H1 (cell line): ENCODE measurements around the gene ACOT11. TPM values are rescaled to one million over a fixed set of nuclear protein-coding genes. Genes with fewer than 3 reads are reported as not detected.

Experiments used
- CTCF ChIA-PET: fragments of 300-600 bp; sonication (Branson Sonifier 250); formaldehyde crosslinking; loops from one replicate; lab custom pipeline; 2021; ENCODE audit not compliant: partially characterized antibody; lab: Charles Lee
- POLR2A ChIA-PET: fragments of 300-600 bp; sonication (Branson Sonifier 250); formaldehyde crosslinking; loops from one replicate; lab custom pipeline; 2021; ENCODE audit warnings: inconsistent platforms; ENCODE audit not compliant: partially characterized antibody; lab: Charles Lee
- DNase-seq, 2 experiments: peaks; one replicate each; pipeline versions ENCODE4 v3.0.0 to v3.0.0-alpha.2; 2010 to 2022; ENCODE audit warnings: low spot score in 2 of 2, low read depth in 1 of 2, mixed read lengths in 1 of 2
- FAIRE-seq: peaks from 2 replicates; lab custom pipeline; 2011; peaks lifted over from hg19 to GRCh38; lab: Jason Lieb, UNC
- H2AFZ ChIP-seq: 2 replicates; pipeline ENCODE4 v1.8.1; 2012; ENCODE audit warnings: low read length, inconsistent platforms
- H2AK5ac ChIP-seq: 2 replicates; pipeline ENCODE4 v1.6.1; 2013; ENCODE audit warnings: low read depth, low read length
- H2BK120ac ChIP-seq: replicated peaks from 2 replicates; pipeline ENCODE3; 2013; ENCODE audit warnings: low read depth, low read length, inconsistent platforms
- H2BK12ac ChIP-seq: 2 replicates; pipeline ENCODE4 v1.6.1; 2013; ENCODE audit warnings: low read depth, low read length
- H2BK15ac ChIP-seq: 2 replicates; pipeline ENCODE4 v1.6.1; 2013; ENCODE audit warnings: low read length
- H2BK20ac ChIP-seq: 2 replicates; pipeline ENCODE4 v1.6.1; 2013; ENCODE audit warnings: low read length
- H2BK5ac ChIP-seq: 2 replicates; pipeline ENCODE4 v1.6.1; 2013; ENCODE audit warnings: low read depth, low read length
- H3K14ac ChIP-seq: 2 replicates; pipeline ENCODE4 v1.6.1; 2013; ENCODE audit warnings: inconsistent platforms; ENCODE audit not compliant: insufficient read length
- H3K18ac ChIP-seq: 2 replicates; pipeline ENCODE4 v1.6.1; 2013; ENCODE audit warnings: low read length; ENCODE audit errors: extremely low read depth
- H3K23ac ChIP-seq: 2 replicates; pipeline ENCODE4 v1.6.1; 2013; ENCODE audit warnings: inconsistent platforms; ENCODE audit not compliant: insufficient read length
- H3K23me2 ChIP-seq: 2 replicates; pipeline ENCODE4 v1.6.1; 2013; ENCODE audit warnings: low read depth, low read length
- H3K27ac ChIP-seq: 2 replicates; pipeline ENCODE4 v1.6.1; 2011; ENCODE audit warnings: low read depth, low read length, inconsistent platforms
- H3K27me3 ChIP-seq, 4 experiments: replicated peaks in 1 of 4; 1 replicate in 1 of 4; 2 replicates in 3 of 4; pipeline versions ENCODE4 v1.6.1 to v1.8.1; 2011 to 2013; ENCODE audit warnings: low read length in 3 of 4, mild to moderate bottlenecking in 3 of 4, inconsistent platforms in 2 of 4, mixed read lengths in 2 of 4, moderate library complexity in 1 of 4; ENCODE audit not compliant: control insufficient read depth in 3 of 4, insufficient read depth in 3 of 4; ENCODE audit errors: extremely low read depth in 1 of 4
- H3K36me3 ChIP-seq, 4 experiments: 2 replicates each; pipeline versions ENCODE4 v1.6.1 to v1.8.1; 2011 to 2013; ENCODE audit warnings: mild to moderate bottlenecking in 4 of 4, low read length in 3 of 4, moderate library complexity in 2 of 4, control low read depth in 1 of 4, inconsistent platforms in 1 of 4; ENCODE audit not compliant: insufficient read depth in 4 of 4, control insufficient read depth in 2 of 4
- H3K4ac ChIP-seq: replicated peaks from 2 replicates; pipeline ENCODE3; 2013; ENCODE audit warnings: low read length, low read depth, mixed read lengths, inconsistent platforms; ENCODE audit not compliant: insufficient read length
- H3K4me1 ChIP-seq, 4 experiments: replicated peaks in 1 of 4; 1 replicate in 1 of 4; 2 replicates in 3 of 4; pipeline versions ENCODE4 v1.6.1 to v1.8.1; 2011 to 2013; ENCODE audit warnings: low read length in 3 of 4, inconsistent platforms in 2 of 4, mixed read lengths in 1 of 4; ENCODE audit not compliant: insufficient read depth in 4 of 4, control insufficient read depth in 3 of 4
- H3K4me2 ChIP-seq, 2 experiments: 2 replicates each; pipeline versions ENCODE4 v1.6.1 to v1.8.1; 2011 to 2013; ENCODE audit warnings: low read depth in 2 of 2, low read length in 2 of 2, control low read depth in 1 of 2, inconsistent platforms in 1 of 2, mild to moderate bottlenecking in 1 of 2; ENCODE audit not compliant: insufficient read depth in 1 of 2
- H3K4me3 ChIP-seq, 4 experiments: fragments of 200-600, 300-600 bp in 1 of 4; sonication (generic), shearing (Covaris generic), sonication (Bioruptor Twin) in 1 of 4; 2 replicates each; pipeline versions ENCODE4 v1.5.1 to v1.8.1; 2011 to 2016; ENCODE audit warnings: low read length in 4 of 4, low read depth in 3 of 4, control low read depth in 2 of 4, inconsistent platforms in 2 of 4, mild to moderate bottlenecking in 2 of 4, mixed read lengths in 1 of 4, moderate library complexity in 1 of 4; ENCODE audit not compliant: insufficient read depth in 2 of 4; ENCODE audit errors: extremely low read depth in 1 of 4
- H3K56ac ChIP-seq: replicated peaks from 2 replicates; pipeline ENCODE3; 2013; ENCODE audit warnings: low read depth, mild to moderate bottlenecking, mixed read lengths, low read length, inconsistent platforms; ENCODE audit not compliant: insufficient read length
- H3K79me1 ChIP-seq: 2 replicates; pipeline ENCODE4 v1.6.1; 2013; ENCODE audit warnings: low read depth, low read length, control low read depth
- H3K79me2 ChIP-seq, 2 experiments: 2 replicates each; pipeline versions ENCODE4 v1.6.1 to v1.8.1; 2012 to 2013; ENCODE audit warnings: low read length in 2 of 2, mild to moderate bottlenecking in 2 of 2, inconsistent platforms in 1 of 2; ENCODE audit not compliant: insufficient read depth in 2 of 2, control insufficient read depth in 1 of 2
- H3K9ac ChIP-seq, 4 experiments: replicated peaks in 1 of 4; 1 replicate in 1 of 4; 2 replicates in 3 of 4; pipeline versions ENCODE4 v1.6.1 to v1.8.1; 2011 to 2013; ENCODE audit warnings: low read depth in 3 of 4, low read length in 3 of 4, control low read depth in 2 of 4, mild to moderate bottlenecking in 2 of 4, moderate library complexity in 2 of 4, inconsistent platforms in 1 of 4; ENCODE audit errors: extremely low read depth in 1 of 4
- H3K9me3 ChIP-seq, 2 experiments: 2 replicates each; pipeline versions ENCODE4 v1.6.1 to v1.8.1; 2012 to 2013; ENCODE audit warnings: mild to moderate bottlenecking in 2 of 2, moderate library complexity in 2 of 2, control low read depth in 1 of 2, inconsistent platforms in 1 of 2, low read depth in 1 of 2, low read length in 1 of 2, mixed read lengths in 1 of 2; ENCODE audit not compliant: insufficient read depth in 2 of 2
- H4K20me1 ChIP-seq, 2 experiments: replicated peaks in 1 of 2; 2 replicates each; pipeline versions ENCODE3 to v1.8.1; 2011 to 2013; ENCODE audit warnings: inconsistent platforms in 2 of 2, low read length in 2 of 2, mild to moderate bottlenecking in 1 of 2; ENCODE audit not compliant: insufficient read depth in 2 of 2, control insufficient read depth in 1 of 2
- H4K5ac ChIP-seq: 2 replicates; pipeline ENCODE4 v1.6.1; 2013; ENCODE audit warnings: low read length, low read depth, mixed read lengths, inconsistent platforms; ENCODE audit not compliant: insufficient read length
- H4K8ac ChIP-seq: 2 replicates; pipeline ENCODE4 v1.8.0; 2013; ENCODE audit warnings: mild to moderate bottlenecking, moderate library complexity, low read length, inconsistent platforms; ENCODE audit not compliant: insufficient read depth; ENCODE audit errors: extremely low read depth
- H4K91ac ChIP-seq: replicated peaks from 2 replicates; pipeline ENCODE3; 2013; ENCODE audit warnings: low read length, mixed read lengths, inconsistent platforms; ENCODE audit not compliant: insufficient read length
- CHD1 ChIP-seq: IDR thresholded peaks from 2 replicates; pipeline ENCODE4 v1.6.1; 2012; ENCODE audit warnings: low read depth, low read length, improper control_type of control experiment
- CHD2 ChIP-seq: IDR thresholded peaks from 2 replicates; pipeline ENCODE4 v1.6.1; 2012; ENCODE audit warnings: low read length, improper control_type of control experiment
- CREB1 ChIP-seq: IDR thresholded peaks from 2 replicates; pipeline ENCODE4 v1.6.1; 2012; ENCODE audit warnings: inconsistent platforms
- CTBP2 ChIP-seq: IDR thresholded peaks from 2 replicates; pipeline ENCODE4 v1.7.0; 2011; ENCODE audit warnings: borderline replicate concordance, mild to moderate bottlenecking, moderate library complexity, mixed read lengths, low read length; ENCODE audit not compliant: insufficient read depth, insufficient read length
- EZH2 ChIP-seq: fragments of 200-600 bp; sonication (generic); IDR thresholded peaks from 2 replicates; pipeline ENCODE4 v1.7.1; 2012; ENCODE audit warnings: low read depth, mild to moderate bottlenecking, moderate library complexity, low read length, inconsistent platforms; ENCODE audit not compliant: severe bottlenecking
- GABPA ChIP-seq: IDR thresholded peaks from 2 replicates; pipeline ENCODE4 v1.6.1; 2011; ENCODE audit warnings: mild to moderate bottlenecking, low read length, moderate library complexity, borderline replicate concordance; ENCODE audit not compliant: insufficient read depth
- HDAC6 ChIP-seq: IDR thresholded peaks from one replicate; pipeline ENCODE4 v1.7.1; 2012; ENCODE audit warnings: low read depth, mild to moderate bottlenecking, inconsistent platforms, low read length, moderate library complexity
- NRF1 ChIP-seq: IDR thresholded peaks from 2 replicates; pipeline ENCODE4 v1.6.1; 2011; ENCODE audit warnings: mild to moderate bottlenecking, low read depth, low read length, improper control_type of control experiment
- PHF8 ChIP-seq: fragments of 200-600 bp; sonication (generic); conservative IDR thresholded peaks from 2 replicates; pipeline ENCODE4 v1.7.1; 2012; ENCODE audit warnings: low read depth, mild to moderate bottlenecking, inconsistent platforms, low read length, moderate library complexity
- RNF2 ChIP-seq: fragments of 200-900, 300-1000 bp; sonication (generic); IDR thresholded peaks from 2 replicates; pipeline ENCODE4 v1.7.1; 2016; ENCODE audit warnings: borderline replicate concordance, low read depth, mild to moderate bottlenecking, antibody characterized with exemption, low read length; ENCODE audit not compliant: poor library complexity, severe bottlenecking; ENCODE audit errors: missing control alignments
- SIX5 ChIP-seq: IDR thresholded peaks from 2 replicates; pipeline ENCODE4 v1.6.1; 2011; ENCODE audit warnings: mild to moderate bottlenecking, low read depth, low read length
- SP1 ChIP-seq: IDR thresholded peaks from 2 replicates; pipeline ENCODE4 v1.6.1; 2011; ENCODE audit warnings: low read depth, low read length
- TAF7 ChIP-seq: optimal IDR thresholded peaks from 2 replicates; pipeline ENCODE3; 2011; ENCODE audit warnings: low read depth, mild to moderate bottlenecking, inconsistent platforms, low read length, moderate library complexity, borderline replicate concordance
- TBP ChIP-seq: IDR thresholded peaks from 2 replicates; pipeline ENCODE4 v1.6.1; 2011; ENCODE audit warnings: low read depth, low read length, improper control_type of control experiment
- TEAD4 ChIP-seq: IDR thresholded peaks from 2 replicates; pipeline ENCODE4 v1.6.1; 2012; ENCODE audit warnings: low read depth, low read length, inconsistent platforms, mixed read lengths
- WGBS, 2 experiments: shearing (Covaris generic) in 1 of 2; methylation state at CpG; one replicate each; pipeline versions ENCODE4 v1.1.6 to v1.1.7; 2013 to 2015; ENCODE audit warnings: low lambda C conversion rate in 2 of 2, mixed read lengths in 2 of 2, inconsistent platforms in 1 of 2, low coverage in 1 of 2, missing lambda C conversion rate in 1 of 2; ENCODE audit not compliant: insufficient replicate concordance in 2 of 2, insufficient coverage in 1 of 2, insufficient read length in 1 of 2; ENCODE audit errors: extremely low coverage in 1 of 2, missing lambda C conversion rate in 1 of 2; 5-methylcytosine and 5-hydroxymethylcytosine counted together
- polyA plus RNA-seq, 7 experiments: library from polyadenylated mRNA; depleted of rRNA in 3 of 7; stranded (reverse) in 5 of 7; unstranded in 2 of 7; fragments of >200 nt in 5 of 7; fragments of 200-250 nt in 2 of 7; gene quantifications; 1 replicate in 5 of 7; 2 replicates in 1 of 7; 4 replicates in 1 of 7; pipeline versions ENCODE4 v1.2.1 to v1.2.3, GENCODE V29; 2011 to 2013; ENCODE audit warnings: missing spikeins in 2 of 7, mixed read lengths in 2 of 7
- total RNA-seq: library from RNA; stranded (reverse); fragmentation: NEBNext Ultra II Directional; extraction: Animal tissue kit (Norgen Biotek cat#: 25700); gene quantifications from 2 replicates; pipeline ENCODE4 v1.2.1, GENCODE V29; 2021

ACOT11 gene
- total and polyA plus RNA-seq, 2 of the 8 experiments (the other 6 are each of a cell fraction or from before 2014, with no cell fraction given), result 3.8 to 4.5 TPM

DNA sequence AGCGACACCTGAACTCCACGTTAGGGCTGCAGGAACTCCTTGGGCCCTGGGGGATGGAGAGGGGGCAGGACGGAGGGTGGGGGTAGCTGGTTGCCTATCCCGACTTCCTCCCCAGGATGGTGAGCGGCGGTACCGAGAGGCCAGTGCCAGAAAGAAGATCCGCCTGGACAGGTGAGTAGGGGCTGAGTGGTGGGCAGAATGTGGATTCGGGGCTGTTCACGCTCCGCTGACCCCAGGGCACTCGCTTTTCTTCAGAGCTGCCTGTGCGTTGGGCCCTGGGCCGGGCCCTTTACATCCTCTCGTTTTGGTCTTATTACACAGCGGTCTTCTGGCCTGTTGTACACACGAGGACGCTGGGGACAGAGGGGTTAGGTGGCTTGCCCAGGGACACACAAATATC, 54.5 kb downstream of the ACOT11 start:
- Histone ChIP-seq H4K20me1 (peaks cover 0 to 6% of the 10 kb centered on the region in 2 experiments), H3K27me3 (no peaks in the 10 kb centered on the region), H3K9ac (no peak overlapping the region), H3K14ac (no peak overlapping the region), H3K23ac (no peak overlapping the region), H3K4me2 (no peak overlapping the region), H4K5ac (no peak overlapping the region), H3K56ac (no peak overlapping the region), H3K79me2 (no peaks in the 10 kb centered on the region), H4K91ac (no peak overlapping the region), H3K4me1 (peaks cover 0 to 1% (median 0%) of the 10 kb centered on the region in 4 experiments; a peak in 1 of 7 replicates), H3K4ac (no peak overlapping the region), H2BK120ac (no peak overlapping the region), H2BK15ac (no peak overlapping the region), H3K27ac (no peak overlapping the region), H3K4me3 (no peak overlapping the region), H2BK5ac (no peak overlapping the region), H2BK12ac (no peak overlapping the region), H2AK5ac (no peak overlapping the region), H3K23me2 (no peaks in the 10 kb centered on the region), H3K18ac (no peak overlapping the region), H2AFZ (no peak overlapping the region), H2BK20ac (no peak overlapping the region), H3K9me3 (no peaks in the 10 kb centered on the region), H3K79me1 (no peaks in the 10 kb centered on the region), H4K8ac (0 out of 2 replicates have a peak overlapping the region, but pooled peaks have one; percentile 47), H3K36me3 (no peaks in the 10 kb centered on the region)
- CTCF ChIA-PET, result interaction anchor here (0.6 to 1.1 kb wide), 3 partner anchors 88 to 1509 kb away, joined by 3 to 4 read pairs (median 3); no protein-coding TSS in a partner anchor
- DNase-seq (no peak), FAIRE-seq (no peak)
- 91% methylated on average over 17 of the region's 18 CpGs; no CpG with 5 or more reads in 1 of the 2 experiments for WGBS, 2 experiments
- POLR2A ChIA-PET, result interaction anchor here (1.1 kb wide), 1 partner anchor 10 kb away, joined by 3 read pairs; no protein-coding TSS in a partner anchor
- TF ChIP-seq CREB1 (no peak), RNF2 (no peak), TEAD4 (no peak), GABPA (no peak), TBP (no peak), EZH2 (no peak), PHF8 (no peak), CHD2 (no peak), TAF7 (no peak), NRF1 (no peak), SP1 (no peak), CTBP2 (no peak), HDAC6 (no peak), CHD1 (no peak), SIX5 (no peak)
